Karpas-422 (cell line): Measurements from ENCODE around the gene P2RY6. TPM values are rescaled to one million over a fixed set of nuclear protein-coding genes. Genes with fewer than 3 reads are reported as not detected.

ENCODE experiments used
- DNase-seq: peaks from one replicate; pipeline ENCODE4 v3.0.0-alpha.2; 2015
- H2AFZ ChIP-seq: fragments of 200-600 bp; sonication (generic); 2 replicates; pipeline ENCODE4 v1.6.1; 2014; ENCODE audit warnings: antibody characterized with exemption, low read length, mixed read lengths
- H3K27ac ChIP-seq: fragments of 200-600 bp; sonication (generic); 2 replicates; pipeline ENCODE4 v1.5.1; 2014; ENCODE audit warnings: mild to moderate bottlenecking, low read length, moderate library complexity
- H3K27me3 ChIP-seq: fragments of 200-600 bp; sonication (generic); 2 replicates; pipeline ENCODE4 v1.6.1; 2014; ENCODE audit warnings: low read length, mixed read lengths
- H3K36me3 ChIP-seq: fragments of 200-600 bp; sonication (generic); 2 replicates; pipeline ENCODE4 v1.6.1; 2014; ENCODE audit warnings: low read length, mixed read lengths; ENCODE audit not compliant: insufficient read depth
- H3K4me1 ChIP-seq: fragments of 200-600 bp; sonication (generic); 2 replicates; pipeline ENCODE4 v1.6.1; 2014; ENCODE audit warnings: mild to moderate bottlenecking, low read length, mixed read lengths
- H3K4me2 ChIP-seq: fragments of 200-600 bp; sonication (generic); 2 replicates; pipeline ENCODE4 v1.6.1; 2014; ENCODE audit warnings: low read length, low read depth, mild to moderate bottlenecking; ENCODE audit not compliant: poor library complexity, severe bottlenecking
- H3K4me3 ChIP-seq: fragments of 200-600 bp; sonication (generic); 2 replicates; pipeline ENCODE4 v1.5.1; 2014; ENCODE audit warnings: mild to moderate bottlenecking, antibody characterized with exemption, low read length, mixed read lengths
- H3K79me2 ChIP-seq: fragments of 200-600 bp; sonication (generic); 2 replicates; pipeline ENCODE4 v1.6.1; 2014; ENCODE audit warnings: mild to moderate bottlenecking, low read length, mixed read lengths
- H3K9ac ChIP-seq: fragments of 200-600 bp; sonication (generic); 2 replicates; pipeline ENCODE4 v1.6.0; 2014; ENCODE audit warnings: low read length
- H3K9me2 ChIP-seq: fragments of 200-600 bp; sonication (generic), shearing (Covaris generic); replicated peaks from 2 replicates; pipeline ENCODE4 v1.6.0; 2014; ENCODE audit warnings: mild to moderate bottlenecking, low read length, moderate library complexity; ENCODE audit not compliant: insufficient read depth
- H3K9me3 ChIP-seq: fragments of 300-700, 200-600 bp; sonication (generic); 2 replicates; pipeline ENCODE4 v1.6.1; 2014; ENCODE audit warnings: low read length, mixed read lengths
- H4K20me1 ChIP-seq: fragments of 200-600 bp; sonication (generic); 2 replicates; pipeline ENCODE4 v1.6.1; 2014; ENCODE audit warnings: mild to moderate bottlenecking, antibody characterized with exemption, low read length, low read depth; ENCODE audit not compliant: insufficient read depth
- total RNA-seq: library from RNA; depleted of rRNA; stranded (reverse); fragments of >200 nt; shearing (Covaris generic); gene quantifications from 2 replicates; pipeline ENCODE4 v1.2.3, GENCODE V29; 2014; ENCODE audit warnings: low replicate concordance

P2RY6 gene
- total RNA-seq, 1 experiment from 2014 or later: not detected

- no peaks in the 10 kb centered on the region for H3K36me3 ChIP-seq
- DNase-seq: no peak
- no peaks in the 10 kb centered on the region for H3K79me2 ChIP-seq
- no peak overlapping the region for H2AFZ ChIP-seq
- no peaks in the 10 kb centered on the region for H3K9me3 ChIP-seq
- H3K9ac ChIP-seq: no peak overlapping the region
- no peaks in the 10 kb centered on the region for H3K27me3 ChIP-seq
- no peak overlapping the region for H3K4me2 ChIP-seq
- H3K4me3 ChIP-seq: no peak overlapping the region
- H3K27ac ChIP-seq: no peak overlapping the region
- H3K4me1 ChIP-seq: peaks cover 5% of the 10 kb centered on the region; the same call in 1 of the 2 replicates
- no peaks in the 10 kb centered on the region for H4K20me1 ChIP-seq
- no peaks in the 10 kb centered on the region for H3K9me2 ChIP-seq
Observed at GRCh38 chr11:73292525-73292894, 20.4 kb downstream of the P2RY6 start.

DNA sequence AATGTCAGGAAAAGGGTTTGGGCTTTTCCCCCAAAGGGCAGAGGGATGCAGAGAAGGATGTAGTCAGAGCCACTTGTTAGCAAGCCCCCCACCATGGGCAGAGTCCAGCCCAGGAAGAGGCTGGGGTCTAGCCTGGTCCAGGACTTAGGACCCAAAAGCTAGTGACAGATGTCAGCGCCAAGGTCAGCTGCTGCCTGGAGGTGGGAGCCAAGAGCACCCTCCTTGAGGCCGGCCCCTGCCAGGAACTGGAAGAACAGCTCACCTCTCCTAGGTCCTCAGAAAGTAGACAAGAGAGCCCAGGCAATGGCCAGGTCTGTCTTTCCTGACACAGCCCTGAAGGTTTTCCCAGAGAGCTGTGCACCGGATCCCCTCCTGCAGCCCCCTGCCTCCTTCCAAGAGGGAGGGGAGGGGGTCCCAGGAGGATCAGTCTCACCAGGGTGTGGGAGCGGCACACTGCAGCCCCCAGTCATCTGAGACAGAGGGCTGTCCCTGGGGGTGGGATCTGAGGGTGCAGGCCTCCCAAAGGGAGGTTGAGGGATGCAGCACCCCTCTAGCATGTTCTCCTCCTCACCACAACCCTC is 21.3 kb downstream of the P2RY6 start:
- H4K20me1 ChIP-seq: no peaks in the 10 kb centered on the region
- H2AFZ ChIP-seq: no peak overlapping the region
- H3K9ac ChIP-seq: no peak overlapping the region
- no peak overlapping the region for H3K4me2 ChIP-seq
- no peaks in the 10 kb centered on the region for H3K9me3 ChIP-seq
- DNase-seq: no peak
- no peak overlapping the region for H3K27ac ChIP-seq
- H3K79me2 ChIP-seq: no peaks in the 10 kb centered on the region
- H3K36me3 ChIP-seq: no peaks in the 10 kb centered on the region
- no peak overlapping the region for H3K4me3 ChIP-seq
- no peaks in the 10 kb centered on the region for H3K27me3 ChIP-seq
- no peaks in the 10 kb centered on the region for H3K9me2 ChIP-seq
- peaks cover 5% of the 10 kb centered on the region; the same call in 1 of the 2 replicates for H3K4me1 ChIP-seq

- Histone ChIP-seq H3K36me3 (no peaks in the 10 kb centered on the region), H3K4me3 (no peak overlapping the region), H3K79me2 (no peaks in the 10 kb centered on the region), H3K9me2 (no peaks in the 10 kb centered on the region), H3K27me3 (no peaks in the 10 kb centered on the region), H3K9ac (no peak overlapping the region), H2AFZ (no peak overlapping the region), H3K9me3 (no peaks in the 10 kb centered on the region), H3K27ac (no peak overlapping the region), H3K4me2 (no peak overlapping the region), H4K20me1 (no peaks in the 10 kb centered on the region), H3K4me1 (no peaks in the 10 kb centered on the region)
- no peak for DNase-seq
Observed at GRCh38 chr11:73294604-73295003, 22.5 kb downstream of the P2RY6 start.

DNA sequence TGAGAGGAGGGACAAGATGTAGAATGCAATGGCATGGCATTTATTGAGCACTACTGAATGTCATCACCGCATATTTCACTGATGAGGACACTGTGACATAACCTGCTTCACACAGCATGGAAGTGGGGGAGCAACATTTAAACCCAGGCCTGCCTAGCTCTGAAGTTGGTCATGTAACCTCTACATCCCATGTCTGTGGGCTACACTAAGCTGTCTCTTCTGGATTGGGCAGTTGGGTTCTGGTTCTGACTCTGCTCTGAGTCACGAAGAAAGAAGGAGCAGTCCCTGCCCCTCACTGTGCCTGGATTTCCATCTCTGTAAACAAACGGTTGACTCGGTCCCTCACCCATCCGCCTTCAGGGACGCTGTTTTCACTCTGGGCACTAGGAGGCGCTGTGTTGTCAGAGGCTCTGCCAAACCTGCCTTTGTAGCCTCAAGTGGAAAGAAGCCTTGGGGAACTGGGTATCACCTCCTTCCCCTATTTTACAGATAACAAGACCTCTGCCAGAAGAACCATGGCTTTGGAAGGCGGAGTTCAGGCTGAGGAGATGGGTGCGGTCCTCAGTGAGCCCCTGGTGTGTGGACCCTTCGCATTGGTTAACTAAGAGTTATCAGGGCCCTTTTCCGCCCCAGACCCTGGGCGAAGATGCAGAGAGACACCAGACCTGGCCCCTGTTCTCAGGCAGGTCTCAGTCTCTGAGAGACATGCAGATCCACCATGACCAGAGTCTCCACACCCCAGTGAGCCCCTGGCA is 23.3 kb downstream of the P2RY6 start:
- no peaks in the 10 kb centered on the region for H3K36me3 ChIP-seq
- no peak overlapping the region for H3K4me2 ChIP-seq
- no peaks in the 10 kb centered on the region for H3K9me3 ChIP-seq
- H3K4me1 ChIP-seq: no peaks in the 10 kb centered on the region
- DNase-seq: peak; percentile 94
- no peaks in the 10 kb centered on the region for H3K27me3 ChIP-seq
- H3K79me2 ChIP-seq: no peaks in the 10 kb centered on the region
- no peaks in the 10 kb centered on the region for H4K20me1 ChIP-seq
- H3K9ac ChIP-seq: no peak overlapping the region
- H3K4me3 ChIP-seq: no peak overlapping the region
- no peak overlapping the region for H3K27ac ChIP-seq
- H3K9me2 ChIP-seq: no peaks in the 10 kb centered on the region
- H2AFZ ChIP-seq: no peak overlapping the region

GRCh38 chr11:73295996-73296318 is 23.8 kb downstream of the P2RY6 start:
- Histone ChIP-seq H3K9me2 (no peaks in the 10 kb centered on the region), H2AFZ (no peak overlapping the region), H3K27ac (no peak overlapping the region), H3K79me2 (no peaks in the 10 kb centered on the region), H3K36me3 (no peaks in the 10 kb centered on the region), H3K4me3 (no peak overlapping the region), H3K4me2 (no peak overlapping the region), H4K20me1 (no peaks in the 10 kb centered on the region), H3K9ac (no peak overlapping the region), H3K9me3 (no peaks in the 10 kb centered on the region), H3K27me3 (no peaks in the 10 kb centered on the region), H3K4me1 (no peaks in the 10 kb centered on the region)
- DNase-seq: no peak

DNA sequence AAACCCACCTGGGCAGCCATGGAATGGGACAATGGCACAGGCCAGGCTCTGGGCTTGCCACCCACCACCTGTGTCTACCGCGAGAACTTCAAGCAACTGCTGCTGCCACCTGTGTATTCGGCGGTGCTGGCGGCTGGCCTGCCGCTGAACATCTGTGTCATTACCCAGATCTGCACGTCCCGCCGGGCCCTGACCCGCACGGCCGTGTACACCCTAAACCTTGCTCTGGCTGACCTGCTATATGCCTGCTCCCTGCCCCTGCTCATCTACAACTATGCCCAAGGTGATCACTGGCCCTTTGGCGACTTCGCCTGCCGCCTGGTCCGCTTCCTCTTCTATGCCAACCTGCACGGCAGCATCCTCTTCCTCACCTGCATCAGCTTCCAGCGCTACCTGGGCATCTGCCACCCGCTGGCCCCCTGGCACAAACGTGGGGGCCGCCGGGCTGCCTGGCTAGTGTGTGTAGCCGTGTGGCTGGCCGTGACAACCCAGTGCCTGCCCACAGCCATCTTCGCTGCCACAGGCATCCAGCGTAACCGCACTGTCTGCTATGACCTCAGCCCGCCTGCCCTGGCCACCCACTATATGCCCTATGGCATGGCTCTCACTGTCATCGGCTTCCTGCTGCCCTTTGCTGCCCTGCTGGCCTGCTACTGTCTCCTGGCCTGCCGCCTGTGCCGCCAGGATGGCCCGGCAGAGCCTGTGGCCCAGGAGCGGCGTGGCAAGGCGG is 24.5 kb downstream of the P2RY6 start:
- H3K36me3 ChIP-seq: no peaks in the 10 kb centered on the region
- H3K27ac ChIP-seq: no peak overlapping the region
- no peaks in the 10 kb centered on the region for H4K20me1 ChIP-seq
- H3K9me2 ChIP-seq: no peaks in the 10 kb centered on the region
- H3K4me1 ChIP-seq: no peaks in the 10 kb centered on the region
- no peaks in the 10 kb centered on the region for H3K9me3 ChIP-seq
- no peaks in the 10 kb centered on the region for H3K27me3 ChIP-seq
- H2AFZ ChIP-seq: no peak overlapping the region
- H3K4me3 ChIP-seq: no peak overlapping the region
- H3K4me2 ChIP-seq: no peak overlapping the region
- no peaks in the 10 kb centered on the region for H3K79me2 ChIP-seq
- DNase-seq: no peak
- H3K9ac ChIP-seq: no peak overlapping the region

- no peak overlapping the region for H3K4me3 ChIP-seq
- H4K20me1 ChIP-seq: no peaks in the 10 kb centered on the region
- H3K4me1 ChIP-seq: no peaks in the 10 kb centered on the region
- H3K9me2 ChIP-seq: no peaks in the 10 kb centered on the region
- DNase-seq: no peak
- no peaks in the 10 kb centered on the region for H3K9me3 ChIP-seq
- no peak overlapping the region for H3K27ac ChIP-seq
- no peaks in the 10 kb centered on the region for H3K36me3 ChIP-seq
- no peaks in the 10 kb centered on the region for H3K27me3 ChIP-seq
- no peak overlapping the region for H2AFZ ChIP-seq
- no peaks in the 10 kb centered on the region for H3K79me2 ChIP-seq
- no peak overlapping the region for H3K4me2 ChIP-seq
- H3K9ac ChIP-seq: no peak overlapping the region
Observed at GRCh38 chr11:73297231-73297590, 25.1 kb downstream of the P2RY6 start.

GRCh38 chr11:73297702-73298101 is 25.6 kb downstream of the P2RY6 start:
- no peaks in the 10 kb centered on the region for H3K36me3 ChIP-seq
- no peaks in the 10 kb centered on the region for H3K27me3 ChIP-seq
- H3K79me2 ChIP-seq: no peaks in the 10 kb centered on the region
- DNase-seq: no peak
- no peaks in the 10 kb centered on the region for H3K9me2 ChIP-seq
- H3K9me3 ChIP-seq: no peaks in the 10 kb centered on the region
- H3K27ac ChIP-seq: no peak overlapping the region
- H4K20me1 ChIP-seq: no peaks in the 10 kb centered on the region
- no peak overlapping the region for H2AFZ ChIP-seq
- no peak overlapping the region for H3K4me3 ChIP-seq
- no peaks in the 10 kb centered on the region for H3K4me1 ChIP-seq
- H3K9ac ChIP-seq: no peak overlapping the region
- H3K4me2 ChIP-seq: no peak overlapping the region
